Activated naive CD4-positive, alpha-beta T cell treated with anti-CD3 and anti-CD28 coated beads, Interleukin-2, amount 50 U/mL, for 24 hours (primary cell): ENCODE results near the gene GP5.

Source experiments
- H3K27ac Mint-ChIP-seq: one replicate; pipeline ENCODE4 v1.8.0; 2021; ENCODE audit warnings: mild to moderate bottlenecking, mixed read lengths
- H3K27me3 Mint-ChIP-seq: one replicate; pipeline ENCODE4 v1.8.0; 2021; ENCODE audit warnings: mixed read lengths
- H3K36me3 Mint-ChIP-seq: one replicate; pipeline ENCODE4 v1.8.0; 2021; ENCODE audit warnings: mixed read lengths
- H3K4me1 Mint-ChIP-seq: one replicate; pipeline ENCODE4 v1.8.0; 2021; ENCODE audit warnings: mixed read lengths
- H3K4me3 Mint-ChIP-seq: one replicate; pipeline ENCODE4 v1.8.0; 2021; ENCODE audit warnings: mild to moderate bottlenecking, mixed read lengths
- H3K9me3 Mint-ChIP-seq: one replicate; pipeline ENCODE4 v1.8.0; 2021; ENCODE audit warnings: mixed read lengths

The GP5 gene

DNA sequence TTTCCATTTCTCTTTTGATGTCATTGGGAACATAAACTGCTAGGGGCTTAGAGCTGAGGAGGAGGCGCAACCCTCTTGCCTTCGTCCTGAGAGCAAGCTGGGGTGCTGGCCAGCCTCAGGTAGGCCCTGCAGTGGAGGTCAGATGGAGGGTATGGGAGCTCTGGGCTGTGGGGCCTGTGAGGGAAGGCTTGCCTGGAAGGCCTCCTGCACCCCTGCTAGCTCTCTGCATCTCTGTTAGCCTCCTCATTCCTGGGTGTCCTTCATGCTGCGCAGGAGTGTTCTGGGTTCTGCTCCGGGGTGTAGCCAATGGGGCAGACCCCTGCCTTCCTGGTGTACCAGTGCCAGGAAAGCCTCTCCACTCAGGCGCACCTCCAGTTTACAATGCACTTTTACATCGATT lies 11.8 kb downstream of the GP5 start:
- Mint-ChIP-seq H3K4me3 (no peak overlapping the region), H3K9me3 (peaks cover 11% of the 10 kb centered on the region), H3K36me3 (peaks cover 1% of the 10 kb centered on the region), H3K4me1 (no peaks in the 10 kb centered on the region), H3K27me3 (no peaks in the 10 kb centered on the region), H3K27ac (no peak overlapping the region)

DNA sequence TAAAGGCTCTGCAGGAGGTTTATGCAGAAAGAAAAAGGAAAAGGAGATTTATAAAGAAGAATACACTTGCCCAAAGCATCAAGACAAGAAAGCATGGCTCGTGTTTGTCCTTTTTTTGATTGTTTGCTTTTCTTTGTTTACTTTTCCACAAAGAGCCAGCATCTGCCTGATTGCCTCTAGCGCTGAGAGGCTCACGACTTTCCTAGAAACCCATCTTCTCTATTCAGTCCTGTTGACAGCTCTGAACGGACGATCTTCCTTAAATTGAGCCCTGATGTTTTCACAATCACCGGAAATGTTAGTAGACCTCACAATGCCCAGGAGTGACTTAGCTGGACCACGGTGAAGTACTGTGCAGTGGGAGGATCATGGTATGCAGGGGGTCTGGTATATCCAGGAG lies 12.4 kb downstream of the GP5 start:
- Mint-ChIP-seq H3K9me3 (peaks cover 11% of the 10 kb centered on the region), H3K27me3 (no peaks in the 10 kb centered on the region), H3K27ac (no peak overlapping the region), H3K4me3 (no peak overlapping the region), H3K4me1 (no peaks in the 10 kb centered on the region), H3K36me3 (peaks cover 1% of the 10 kb centered on the region)

GRCh38 chr3:194386066-194386465 lies 13.0 kb downstream of the GP5 start:
- Mint-ChIP-seq H3K4me1 (no peaks in the 10 kb centered on the region), H3K36me3 (peaks cover 1% of the 10 kb centered on the region), H3K27ac (no peak overlapping the region), H3K9me3 (peaks cover 8% of the 10 kb centered on the region), H3K27me3 (no peaks in the 10 kb centered on the region), H3K4me3 (no peak overlapping the region)

DNA sequence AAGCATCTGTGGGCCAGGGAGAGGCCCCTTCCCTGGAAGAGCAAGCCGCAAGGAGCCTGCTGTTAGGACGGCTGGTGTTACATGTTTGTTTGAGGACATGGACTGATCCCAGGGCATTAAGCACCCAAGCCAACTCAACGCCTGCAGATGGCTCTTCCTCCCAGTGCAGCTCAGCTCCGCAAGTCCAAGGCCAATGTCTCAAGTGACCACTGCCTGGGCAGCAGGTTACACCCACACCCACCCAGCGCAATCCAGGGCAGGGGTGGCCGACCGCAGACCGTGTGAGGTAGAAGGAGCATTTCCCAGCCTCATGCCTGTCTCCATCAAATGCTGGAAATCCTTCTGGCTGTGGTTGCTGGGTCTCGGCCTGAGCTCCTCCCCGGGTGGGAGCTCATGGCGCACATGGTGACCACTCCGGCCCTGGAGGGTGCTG lies 14.5 kb downstream of the GP5 start:
- Mint-ChIP-seq H3K27ac (no peak overlapping the region), H3K9me3 (no peaks in the 10 kb centered on the region), H3K36me3 (no peaks in the 10 kb centered on the region), H3K27me3 (no peaks in the 10 kb centered on the region), H3K4me1 (no peaks in the 10 kb centered on the region), H3K4me3 (no peak overlapping the region)

DNA sequence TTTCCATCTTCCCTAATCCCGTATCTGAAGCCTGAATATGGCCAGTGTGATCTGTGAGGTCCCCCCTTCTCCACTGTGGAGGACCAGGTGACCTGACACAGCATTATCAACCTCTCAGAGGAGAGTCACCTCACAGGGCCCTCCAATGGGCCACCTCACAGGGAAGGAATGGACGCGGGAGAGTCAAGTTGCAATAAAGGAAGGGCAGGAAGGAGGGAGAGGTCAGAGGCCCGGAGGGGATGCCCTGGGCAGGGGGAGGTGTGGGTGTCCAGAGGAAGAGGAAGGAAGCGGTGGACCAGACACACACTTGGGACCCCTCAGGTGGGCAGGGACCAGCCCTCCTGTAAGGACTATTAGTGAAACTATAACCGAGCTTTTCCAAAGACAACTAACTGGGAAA lies 14.9 kb downstream of the GP5 start:
- Mint-ChIP-seq H3K27ac (no peak overlapping the region), H3K36me3 (no peaks in the 10 kb centered on the region), H3K4me3 (no peak overlapping the region), H3K9me3 (no peaks in the 10 kb centered on the region), H3K4me1 (no peaks in the 10 kb centered on the region), H3K27me3 (no peaks in the 10 kb centered on the region)

DNA sequence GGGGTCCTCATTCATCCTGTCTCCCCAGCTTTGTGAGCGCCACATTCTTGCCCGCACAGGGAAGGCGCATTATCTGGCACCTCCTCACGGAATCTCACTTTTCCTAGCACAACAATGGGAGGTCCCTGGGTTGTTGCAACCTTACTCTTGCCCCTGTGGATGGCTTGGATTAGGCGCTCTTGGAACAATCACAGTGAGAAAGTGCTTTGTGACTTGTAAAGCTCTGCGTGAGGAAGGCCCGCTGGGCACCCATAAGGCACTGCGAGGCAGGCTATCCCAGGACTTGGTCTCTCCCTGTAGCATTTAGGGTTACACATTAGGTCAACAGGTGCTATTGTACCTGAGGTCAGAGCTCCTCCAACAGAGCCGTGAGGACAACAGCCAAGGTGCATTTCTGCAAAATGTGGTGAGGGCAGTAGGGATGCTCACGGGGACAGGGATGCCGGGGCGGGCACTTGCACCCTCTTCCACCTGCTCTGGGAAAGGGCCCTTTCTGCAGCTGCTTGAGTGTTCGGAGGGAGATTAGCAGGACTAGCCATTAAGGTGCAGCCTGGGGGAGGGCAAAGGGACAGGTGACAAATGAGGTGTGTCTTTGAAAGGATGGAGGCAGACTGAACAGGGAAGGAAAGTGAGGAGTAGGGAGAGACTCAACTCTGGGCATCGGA lies 15.7 kb downstream of the GP5 start:
- Mint-ChIP-seq H3K27me3 (no peaks in the 10 kb centered on the region), H3K4me3 (no peak overlapping the region), H3K27ac (no peak overlapping the region), H3K9me3 (no peaks in the 10 kb centered on the region), H3K4me1 (no peaks in the 10 kb centered on the region), H3K36me3 (no peaks in the 10 kb centered on the region)

DNA sequence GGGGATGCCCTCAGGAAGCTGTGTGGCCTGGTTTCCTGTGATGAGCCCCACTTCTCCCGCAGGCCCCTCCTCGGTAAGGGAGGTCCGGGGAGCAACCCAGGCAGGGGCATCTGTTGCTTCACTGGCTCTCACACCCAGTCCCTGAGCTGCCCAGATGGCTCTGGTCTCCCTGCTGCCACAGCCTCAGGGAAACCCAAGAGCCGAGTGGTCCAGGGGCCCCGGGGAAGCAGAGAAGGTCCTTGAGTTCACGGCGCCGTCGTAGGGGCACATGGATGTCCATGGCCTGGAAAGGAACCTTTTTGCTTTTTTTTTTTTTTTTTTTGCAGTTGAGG lies 16.2 kb downstream of the GP5 start:
- no peak overlapping the region for H3K27ac Mint-ChIP-seq
- H3K4me1 Mint-ChIP-seq: no peaks in the 10 kb centered on the region
- no peak overlapping the region for H3K4me3 Mint-ChIP-seq
- no peaks in the 10 kb centered on the region for H3K27me3 Mint-ChIP-seq
- no peaks in the 10 kb centered on the region for H3K9me3 Mint-ChIP-seq
- H3K36me3 Mint-ChIP-seq: no peaks in the 10 kb centered on the region

DNA sequence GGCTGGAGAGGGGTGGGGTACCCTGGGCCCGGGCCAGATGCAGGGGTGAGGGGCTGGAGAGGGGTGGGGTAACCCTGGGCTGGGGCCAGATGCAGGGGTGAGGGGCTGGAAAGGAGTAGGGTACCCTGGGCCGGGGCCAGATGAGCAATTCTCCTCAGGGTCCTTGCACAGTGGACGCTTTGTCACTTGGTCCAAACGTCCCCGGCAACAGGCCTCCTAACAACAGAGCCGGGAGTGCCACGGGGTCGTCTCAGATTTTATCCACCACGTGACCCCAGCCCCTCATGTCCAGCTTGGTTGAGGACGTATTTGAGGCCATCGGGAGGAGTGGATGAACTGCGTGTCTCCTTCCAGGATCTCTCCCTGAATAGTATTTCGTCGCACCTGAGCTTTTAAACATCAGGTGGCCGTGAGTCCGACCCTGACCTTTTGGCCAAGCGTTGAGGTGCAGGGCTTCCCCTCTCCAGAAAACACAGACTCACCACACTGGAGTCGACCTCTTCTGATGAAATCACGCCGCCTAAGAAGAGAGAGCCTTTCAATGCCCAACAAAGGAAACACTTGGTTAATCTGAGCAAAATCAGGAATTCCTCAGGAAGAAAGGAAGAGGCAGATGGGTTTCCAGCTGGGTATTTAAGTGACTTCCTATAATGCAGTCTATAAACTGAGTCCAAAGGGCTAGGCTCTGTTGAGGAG lies 16.7 kb downstream of the GP5 start:
- Mint-ChIP-seq H3K27ac (no peak overlapping the region), H3K4me1 (no peaks in the 10 kb centered on the region), H3K4me3 (no peak overlapping the region), H3K36me3 (no peaks in the 10 kb centered on the region), H3K27me3 (no peaks in the 10 kb centered on the region), H3K9me3 (no peaks in the 10 kb centered on the region)

GRCh38 chr3:194381460-194381875 lies 17.6 kb downstream of the GP5 start:
- Mint-ChIP-seq H3K36me3 (no peaks in the 10 kb centered on the region), H3K4me3 (no peak overlapping the region), H3K9me3 (no peaks in the 10 kb centered on the region), H3K27ac (no peak overlapping the region), H3K4me1 (no peaks in the 10 kb centered on the region), H3K27me3 (no peaks in the 10 kb centered on the region)

DNA sequence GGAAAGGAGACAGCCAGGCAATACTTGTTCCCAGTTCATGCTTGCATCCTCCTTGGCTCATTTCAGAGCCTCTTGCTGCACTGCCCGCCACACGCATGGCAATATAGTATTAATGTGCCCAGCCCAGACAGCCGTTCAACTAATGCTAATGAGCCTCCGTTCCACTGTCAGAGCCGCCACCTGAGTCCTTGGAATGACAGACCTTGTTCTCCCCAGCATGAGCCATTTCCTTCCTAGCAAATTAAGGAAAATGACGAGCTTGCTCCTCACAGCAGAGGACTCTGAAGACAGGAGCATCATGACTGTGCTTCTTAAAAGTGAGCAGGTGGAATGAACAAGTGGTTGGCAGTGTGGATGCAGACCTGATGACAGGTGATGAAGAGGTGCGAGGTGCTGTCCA lies 18.7 kb downstream of the GP5 start:
- H3K4me1 Mint-ChIP-seq: no peaks in the 10 kb centered on the region
- no peak overlapping the region for H3K4me3 Mint-ChIP-seq
- no peak overlapping the region for H3K27ac Mint-ChIP-seq
- no peaks in the 10 kb centered on the region for H3K36me3 Mint-ChIP-seq
- H3K9me3 Mint-ChIP-seq: no peaks in the 10 kb centered on the region
- H3K27me3 Mint-ChIP-seq: no peaks in the 10 kb centered on the region

GRCh38 chr3:194379651-194380050 lies 19.4 kb downstream of the GP5 start:
- Mint-ChIP-seq H3K27ac (no peak overlapping the region), H3K27me3 (no peaks in the 10 kb centered on the region), H3K9me3 (no peaks in the 10 kb centered on the region), H3K4me3 (no peak overlapping the region), H3K36me3 (no peaks in the 10 kb centered on the region), H3K4me1 (no peaks in the 10 kb centered on the region)

DNA sequence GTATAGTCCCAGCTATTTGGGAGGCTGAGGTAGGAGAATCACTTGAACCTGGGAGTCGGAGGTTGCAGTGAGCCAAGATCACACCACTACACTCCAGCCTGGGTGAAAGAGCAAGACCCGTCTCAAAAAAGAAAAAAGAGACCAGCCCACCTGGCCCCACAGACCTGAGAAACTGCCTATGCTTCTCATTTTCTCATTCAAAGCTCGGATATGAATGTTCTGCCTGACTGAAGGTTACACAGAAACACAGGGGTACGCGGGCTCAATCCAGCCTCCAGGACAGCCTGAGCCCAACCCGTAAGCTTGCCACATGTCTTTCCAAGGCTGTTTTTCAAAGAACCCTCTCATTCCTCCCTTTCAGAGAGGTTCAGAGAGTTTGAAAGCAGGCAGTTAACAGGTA lies 19.8 kb downstream of the GP5 start:
- H3K27me3 Mint-ChIP-seq: no peaks in the 10 kb centered on the region
- no peak overlapping the region for H3K4me3 Mint-ChIP-seq
- no peaks in the 10 kb centered on the region for H3K4me1 Mint-ChIP-seq
- no peaks in the 10 kb centered on the region for H3K9me3 Mint-ChIP-seq
- H3K36me3 Mint-ChIP-seq: no peaks in the 10 kb centered on the region
- no peak overlapping the region for H3K27ac Mint-ChIP-seq

DNA sequence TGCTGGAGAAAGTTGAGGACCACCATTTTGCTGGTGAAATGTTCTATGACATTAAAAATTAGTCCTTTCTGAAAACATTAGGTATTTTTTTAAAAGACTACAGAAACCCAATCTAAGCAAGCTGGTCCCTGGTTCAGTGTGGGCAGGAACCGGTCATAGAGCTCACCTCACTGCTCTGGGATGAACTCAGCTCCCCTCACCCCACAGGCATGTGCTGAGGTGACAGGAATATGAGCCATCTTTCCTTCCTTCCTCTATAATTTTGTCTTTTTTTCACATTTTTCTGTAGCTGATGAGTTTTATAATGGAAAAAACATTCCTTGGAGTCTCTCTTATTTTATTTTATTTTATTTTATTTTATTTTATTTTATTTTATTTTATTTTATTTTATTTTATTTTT lies 21.4 kb downstream of the GP5 start:
- Mint-ChIP-seq H3K4me3 (no peak overlapping the region), H3K36me3 (no peaks in the 10 kb centered on the region), H3K4me1 (no peaks in the 10 kb centered on the region), H3K9me3 (no peaks in the 10 kb centered on the region), H3K27ac (no peak overlapping the region), H3K27me3 (no peaks in the 10 kb centered on the region)

DNA sequence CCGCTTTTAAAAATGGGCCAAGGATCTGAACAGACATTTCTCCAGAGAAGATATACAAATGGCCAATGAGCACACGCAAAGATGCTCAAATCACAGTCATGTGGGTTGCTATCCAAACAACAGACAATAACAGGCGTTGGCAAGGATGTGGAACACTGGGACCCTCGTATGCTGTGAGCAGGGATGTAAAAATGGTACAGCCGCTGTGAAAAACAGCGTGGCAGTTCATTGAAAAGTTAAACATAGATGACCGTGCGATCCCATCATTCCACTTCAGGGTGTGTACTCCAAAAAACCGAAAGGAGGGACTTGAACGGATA lies 22.9 kb downstream of the GP5 start:
- H3K27ac Mint-ChIP-seq: no peak overlapping the region
- H3K9me3 Mint-ChIP-seq: no peaks in the 10 kb centered on the region
- no peaks in the 10 kb centered on the region for H3K27me3 Mint-ChIP-seq
- H3K4me3 Mint-ChIP-seq: no peak overlapping the region
- no peaks in the 10 kb centered on the region for H3K4me1 Mint-ChIP-seq
- no peaks in the 10 kb centered on the region for H3K36me3 Mint-ChIP-seq

DNA sequence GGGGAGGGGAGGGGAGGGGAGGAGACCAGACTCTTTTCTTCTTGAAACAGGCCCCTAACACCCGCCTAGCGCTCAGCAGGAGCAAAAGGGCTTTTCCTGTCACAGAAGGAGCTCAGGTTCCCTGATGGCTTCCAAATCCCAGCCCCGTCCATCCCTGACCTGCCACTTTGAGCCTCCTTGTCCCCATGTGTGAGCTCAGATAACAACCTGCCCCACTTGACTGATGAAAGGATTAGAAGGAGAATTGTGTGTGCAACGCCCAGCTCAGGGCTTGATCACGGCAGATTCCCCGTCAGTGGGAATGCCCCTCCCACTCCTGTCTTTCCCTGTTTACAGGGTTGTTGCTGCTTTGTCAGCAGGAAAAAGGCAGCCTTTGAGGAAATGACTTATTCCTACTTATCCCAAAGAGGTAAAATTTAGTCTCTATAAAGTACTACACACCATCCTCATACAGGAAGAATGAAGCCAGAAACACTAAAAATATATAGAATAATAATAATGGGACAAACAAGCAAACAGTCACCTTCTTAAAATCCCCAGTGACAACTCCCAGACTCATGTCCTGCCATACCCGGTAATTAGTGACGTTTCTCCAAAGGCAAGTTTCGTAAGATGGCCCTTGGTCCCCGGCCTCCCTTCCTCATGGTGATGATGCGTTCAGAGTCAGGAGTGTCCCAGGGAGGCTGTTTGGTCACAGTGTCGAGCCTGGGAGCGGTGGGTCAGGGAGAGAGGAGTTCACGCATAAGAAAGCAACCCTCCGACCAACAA lies 23.4 kb downstream of the GP5 start:
- H3K27me3 Mint-ChIP-seq: no peaks in the 10 kb centered on the region
- H3K4me1 Mint-ChIP-seq: no peaks in the 10 kb centered on the region
- no peaks in the 10 kb centered on the region for H3K9me3 Mint-ChIP-seq
- H3K36me3 Mint-ChIP-seq: no peaks in the 10 kb centered on the region
- H3K27ac Mint-ChIP-seq: no peak overlapping the region
- no peak overlapping the region for H3K4me3 Mint-ChIP-seq

DNA sequence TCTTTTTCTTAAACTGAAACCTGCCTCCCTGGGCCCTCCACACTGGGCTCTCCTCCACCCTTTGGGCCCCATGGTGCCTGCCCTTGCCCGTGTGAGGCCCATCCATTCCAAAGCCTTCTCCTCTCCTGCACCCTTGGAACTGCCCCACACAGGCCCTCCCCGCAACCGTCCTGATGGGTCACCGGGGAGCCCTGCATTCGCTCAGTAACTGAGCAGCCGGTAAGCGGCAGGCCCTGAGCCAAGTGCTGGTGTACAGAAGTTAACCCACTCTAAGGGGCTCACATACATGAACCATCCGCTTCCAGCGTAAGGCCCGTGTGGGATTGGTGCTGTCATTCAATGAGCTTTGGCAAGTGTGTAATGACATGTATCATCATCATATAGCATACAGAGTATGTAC lies 24.1 kb downstream of the GP5 start:
- H3K36me3 Mint-ChIP-seq: no peaks in the 10 kb centered on the region
- H3K9me3 Mint-ChIP-seq: no peaks in the 10 kb centered on the region
- peaks cover 7% of the 10 kb centered on the region for H3K27me3 Mint-ChIP-seq
- no peak overlapping the region for H3K27ac Mint-ChIP-seq
- no peak overlapping the region for H3K4me3 Mint-ChIP-seq
- H3K4me1 Mint-ChIP-seq: peaks cover under 1% of the 10 kb centered on the region
